Measurements from ENCODE around the gene FNDC5. TPM values are rescaled to one million over a fixed set of nuclear protein-coding genes. Genes with fewer than 3 reads are reported as not detected.

The FNDC5 gene
- total and polyA plus RNA-seq, 2 experiments from 2014 or later, result 9.0 to 11.2 TPM

- no peaks in the 10 kb centered on the region for H4K20me1 ChIP-seq (ENCODE audit: insufficient read depth, poor library complexity, severe bottlenecking)
- H3K4me1 ChIP-seq (ENCODE audit: insufficient read depth), result no peaks in the 10 kb centered on the region
- WGBS (ENCODE audit: low lambda C conversion rate, missing lambda C conversion rate), result 85% methylated on average over 6 of the region's 6 CpGs
- no peaks in the 10 kb centered on the region for H3K27me3 ChIP-seq
- H3K36me3 ChIP-seq (replicated peaks; ENCODE audit: insufficient read depth, low read depth), result no peaks in the 10 kb centered on the region
- no peak overlapping the region for H3K4me3 ChIP-seq
- no peak overlapping the region for H3K27ac ChIP-seq
- DNase-seq (ENCODE audit: low spot score), result no peak
- TF ChIP-seq EZH2 (IDR thresholded peaks at IDR 0.05; ENCODE audit: borderline replicate concordance) (no peak), CTCF (IDR thresholded peaks at IDR 0.05; ENCODE audit: poor library complexity) (no peak), EZH2phosphoT487 (IDR thresholded peaks at IDR 0.05; ENCODE audit: low read depth, severe bottlenecking, unreplicated experiment) (no peak)
- H3K9me3 ChIP-seq (ENCODE audit: low read depth), result no peaks in the 10 kb centered on the region
- H3K4me2 ChIP-seq, result no peak overlapping the region
- H3K79me2 ChIP-seq, result no peaks in the 10 kb centered on the region
- no peak overlapping the region for H2AFZ ChIP-seq
- H3K9me2 ChIP-seq (replicated peaks; ENCODE audit: insufficient read depth), result no peaks in the 10 kb centered on the region
Observed at GRCh38 chr1:32830092-32830852, 40.4 kb downstream of the FNDC5 start.

- Histone ChIP-seq H3K79me2 (peaks cover 3% of the 10 kb centered on the region), H3K27me3 (no peaks in the 10 kb centered on the region), H3K36me3 (replicated peaks; ENCODE audit: insufficient read depth, low read depth) (no peaks in the 10 kb centered on the region), H3K4me1 (ENCODE audit: insufficient read depth) (no peaks in the 10 kb centered on the region), H3K9me3 (ENCODE audit: low read depth) (no peaks in the 10 kb centered on the region), H2AFZ (no peak overlapping the region), H4K20me1 (ENCODE audit: insufficient read depth, poor library complexity, severe bottlenecking) (no peaks in the 10 kb centered on the region), H3K4me3 (no peak overlapping the region), H3K27ac (no peak overlapping the region), H3K9me2 (replicated peaks; ENCODE audit: insufficient read depth) (no peaks in the 10 kb centered on the region), H3K4me2 (no peak overlapping the region)
- 95% methylated on average over 7 of the region's 7 CpGs for WGBS (ENCODE audit: low lambda C conversion rate, missing lambda C conversion rate)
- TF ChIP-seq EZH2phosphoT487 (IDR thresholded peaks at IDR 0.05; ENCODE audit: low read depth, severe bottlenecking, unreplicated experiment) (no peak), CTCF (IDR thresholded peaks at IDR 0.05; ENCODE audit: poor library complexity) (peak; percentile 50), EZH2 (IDR thresholded peaks at IDR 0.05; ENCODE audit: borderline replicate concordance) (no peak)
- peak; percentile 21 for DNase-seq (ENCODE audit: low spot score)
Observed at GRCh38 chr1:32828341-32828740, 42.4 kb downstream of the FNDC5 start.

- Histone ChIP-seq H3K27me3 (no peaks in the 10 kb centered on the region), H2AFZ (no peak overlapping the region), H3K4me3 (no peak overlapping the region), H3K4me1 (ENCODE audit: insufficient read depth) (no peaks in the 10 kb centered on the region), H3K9me2 (replicated peaks; ENCODE audit: insufficient read depth) (no peaks in the 10 kb centered on the region), H3K36me3 (replicated peaks; ENCODE audit: insufficient read depth, low read depth) (no peaks in the 10 kb centered on the region), H3K27ac (no peak overlapping the region), H3K9me3 (ENCODE audit: low read depth) (no peaks in the 10 kb centered on the region), H4K20me1 (ENCODE audit: insufficient read depth, poor library complexity, severe bottlenecking) (no peaks in the 10 kb centered on the region), H3K4me2 (no peak overlapping the region), H3K79me2 (peaks cover 29% of the 10 kb centered on the region)
- 83% methylated on average over 3 of the region's 3 CpGs for WGBS (ENCODE audit: low lambda C conversion rate, missing lambda C conversion rate)
- no peak for DNase-seq (ENCODE audit: low spot score)
- TF ChIP-seq CTCF (IDR thresholded peaks at IDR 0.05; ENCODE audit: poor library complexity) (no peak), EZH2 (IDR thresholded peaks at IDR 0.05; ENCODE audit: borderline replicate concordance) (no peak), EZH2phosphoT487 (IDR thresholded peaks at IDR 0.05; ENCODE audit: low read depth, severe bottlenecking, unreplicated experiment) (no peak)
Observed at GRCh38 chr1:32825181-32825580, 45.5 kb downstream of the FNDC5 start.
